ENCODE data around the gene SLC6A15.

DNA sequence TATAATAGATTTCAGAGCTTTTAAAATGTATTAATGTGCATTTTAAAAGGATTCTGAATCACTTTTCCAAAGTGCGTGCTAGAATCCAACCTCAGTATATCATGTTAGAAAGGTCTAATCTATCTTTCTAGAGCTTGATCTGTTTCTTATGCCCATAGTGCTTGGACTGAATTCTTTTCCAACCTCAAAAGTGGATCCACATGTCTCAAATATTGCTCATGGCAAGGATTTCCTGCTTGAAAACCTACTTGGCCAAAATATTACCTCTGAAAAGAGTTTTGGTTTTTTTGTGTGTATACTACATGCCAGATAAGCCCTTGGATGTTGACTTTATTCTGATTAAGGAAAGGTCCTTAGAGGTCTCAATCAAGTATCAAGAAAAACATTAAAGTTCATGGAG is 16.9 kb upstream of the SLC6A15 start:
- TF ChIP-seq POLR2A (IDR thresholded peaks at IDR 0.05; ENCODE audit: extremely low read depth, insufficient read length) (no peak), MYC (IDR thresholded peaks at IDR 0.05; ENCODE audit: low read depth, low read length) (no peak)
- TF ChIP-seq, protein P1, sequence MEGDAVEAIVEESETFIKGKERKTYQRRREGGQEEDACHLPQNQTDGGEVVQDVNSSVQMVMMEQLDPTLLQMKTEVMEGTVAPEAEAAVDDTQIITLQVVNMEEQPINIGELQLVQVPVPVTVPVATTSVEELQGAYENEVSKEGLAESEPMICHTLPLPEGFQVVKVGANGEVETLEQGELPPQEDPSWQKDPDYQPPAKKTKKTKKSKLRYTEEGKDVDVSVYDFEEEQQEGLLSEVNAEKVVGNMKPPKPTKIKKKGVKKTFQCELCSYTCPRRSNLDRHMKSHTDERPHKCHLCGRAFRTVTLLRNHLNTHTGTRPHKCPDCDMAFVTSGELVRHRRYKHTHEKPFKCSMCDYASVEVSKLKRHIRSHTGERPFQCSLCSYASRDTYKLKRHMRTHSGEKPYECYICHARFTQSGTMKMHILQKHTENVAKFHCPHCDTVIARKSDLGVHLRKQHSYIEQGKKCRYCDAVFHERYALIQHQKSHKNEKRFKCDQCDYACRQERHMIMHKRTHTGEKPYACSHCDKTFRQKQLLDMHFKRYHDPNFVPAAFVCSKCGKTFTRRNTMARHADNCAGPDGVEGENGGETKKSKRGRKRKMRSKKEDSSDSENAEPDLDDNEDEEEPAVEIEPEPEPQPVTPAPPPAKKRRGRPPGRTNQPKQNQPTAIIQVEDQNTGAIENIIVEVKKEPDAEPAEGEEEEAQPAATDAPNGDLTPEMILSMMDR (IDR thresholded peaks at IDR 0.05; ENCODE audit: low read depth, low read length): no peak
